ENCODE results near the gene TASOR2. TPM values are rescaled to one million over a fixed set of nuclear protein-coding genes. Genes with fewer than 3 reads are reported as not detected.

The TASOR2 gene
- total and polyA plus RNA-seq, 9 of the 15 experiments (the other 6 are each of a cell fraction or from before 2014, with no cell fraction given) = 12.7 to 75.3 (median 52.3) TPM

- H3K9ac ChIP-seq (ENCODE audit: insufficient read depth in 1 of 2, low read depth in 2 of 2, low read length in 2 of 2) = no peak overlapping the region
- no peak for DNase-seq (ENCODE audit: extremely low read depth in 1 of 4, low spot score in 3 of 4)
- in situ Hi-C loops (cut with MboI) (no loop called here), intact Hi-C loops (cut with micrococcal nuclease) (no loop called here)
- H3K4me3 ChIP-seq = no peak overlapping the region
- no peaks in the 10 kb centered on the region for H3K79me2 ChIP-seq (ENCODE audit: control insufficient read depth, insufficient read depth, low read length)
- no peak for FAIRE-seq
- H3K36me3 ChIP-seq (ENCODE audit: control insufficient read depth, insufficient read depth, low read length) = peaks cover 16% of the 10 kb centered on the region; the same call in 1 of the 3 replicates
- H3K9me1 ChIP-seq (ENCODE audit: control insufficient read depth, insufficient read depth, low read length) = no peaks in the 10 kb centered on the region
- no peaks in the 10 kb centered on the region for H4K20me1 ChIP-seq (replicated peaks; ENCODE audit: control insufficient read depth, insufficient read depth, low read length)
- TF ChIP-seq EGR1 (conservative IDR thresholded peaks at IDR 0.05) (peak; percentile 66), TEAD4 (IDR thresholded peaks at IDR 0.05; ENCODE audit: low read length) (0 out of 2 replicates have a peak, but pooled peaks have one; percentile 7), TEAD4 (CRISPR knock-in tag; IDR thresholded peaks at IDR 0.05; ENCODE audit: borderline replicate concordance) (no peak), TRIM24 (IDR thresholded peaks at IDR 0.05) (no peak)
- BruUV-seq (replicated peaks) = no TSS peak
- H2AFZ ChIP-seq (ENCODE audit: low read depth, low read length) = no peak overlapping the region
- WGBS (ENCODE audit: insufficient coverage, low coverage, missing lambda C conversion rate) = 58% methylated on average over 10 of the region's 11 CpGs
- CTCF ChIA-PET (ENCODE audit: low intra/inter-chr PET ratio) = no interaction called here
- no peaks in the 10 kb centered on the region for H3K27me3 ChIP-seq (ENCODE audit: control insufficient read depth in 2 of 2, insufficient read depth in 2 of 2, low read length in 2 of 2)
- no peaks in the 10 kb centered on the region for H3K9me3 ChIP-seq (replicated peaks; ENCODE audit: control insufficient read depth, insufficient read depth, low read depth, low read length)
- H3K27ac ChIP-seq (ENCODE audit: extremely low read depth, low read depth, low read length) = no peak overlapping the region
- ATAC-seq = no peak
- POLR2A ChIA-PET = no interaction called here
- H3K4me2 ChIP-seq (ENCODE audit: insufficient read depth, low read length) = no peak overlapping the region
- peaks cover 0 to 11% of the 10 kb centered on the region in 2 experiments; a peak in 2 of 5 replicates for H3K4me1 ChIP-seq (replicated peaks in 1 of 2; ENCODE audit: control insufficient read depth in 2 of 2, insufficient read depth in 2 of 2, low read length in 2 of 2)
These were observed 37.0 kb upstream of the TASOR2 start for GRCh38 chr10:5647507-5648240.

Data from K562 (cell line).